GM18858 (cell line): Measurements from ENCODE around the gene RNF220.

Experiments
- ATAC-seq: cut with Tn5 transposase; IDR thresholded peaks from one replicate; pipeline ENCODE4 v1.9.1; 2021; ENCODE audit not compliant: unreplicated experiment

The RNF220 gene

DNA sequence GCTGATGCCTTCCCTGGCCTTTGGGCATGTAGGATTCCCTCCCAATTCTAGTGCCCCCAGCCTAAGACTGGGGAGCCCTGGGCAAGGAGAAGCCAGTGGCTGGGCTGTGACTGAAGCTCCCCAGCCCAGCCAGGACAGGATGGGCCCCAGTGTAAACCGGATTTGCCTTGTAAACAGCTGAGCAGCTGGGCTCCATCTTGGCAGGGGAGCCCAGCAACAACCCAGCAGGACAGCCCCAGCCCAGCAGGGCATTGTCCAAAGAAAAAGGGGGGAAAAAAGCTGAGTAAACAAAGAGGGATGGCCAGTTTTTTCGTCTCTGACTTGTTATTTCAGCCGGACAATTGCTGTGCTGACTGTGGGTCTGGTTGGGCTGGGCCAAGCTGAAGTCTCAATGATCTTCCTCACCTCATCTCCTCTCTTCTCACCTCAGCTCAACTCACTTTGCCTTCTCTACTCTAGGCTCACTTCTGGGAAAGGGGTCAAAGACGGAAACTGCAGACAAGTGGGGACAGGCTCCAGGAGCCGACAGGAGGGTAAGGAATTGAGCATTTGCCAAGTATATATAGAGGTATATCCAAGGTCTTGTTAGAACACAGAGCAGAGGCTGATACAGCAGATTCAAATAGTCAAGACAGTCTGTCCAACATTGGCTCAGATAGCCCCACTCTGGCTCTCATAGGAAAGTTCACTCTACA, 171.5 kb downstream of the RNF220 start:
- no peak for ATAC-seq

DNA sequence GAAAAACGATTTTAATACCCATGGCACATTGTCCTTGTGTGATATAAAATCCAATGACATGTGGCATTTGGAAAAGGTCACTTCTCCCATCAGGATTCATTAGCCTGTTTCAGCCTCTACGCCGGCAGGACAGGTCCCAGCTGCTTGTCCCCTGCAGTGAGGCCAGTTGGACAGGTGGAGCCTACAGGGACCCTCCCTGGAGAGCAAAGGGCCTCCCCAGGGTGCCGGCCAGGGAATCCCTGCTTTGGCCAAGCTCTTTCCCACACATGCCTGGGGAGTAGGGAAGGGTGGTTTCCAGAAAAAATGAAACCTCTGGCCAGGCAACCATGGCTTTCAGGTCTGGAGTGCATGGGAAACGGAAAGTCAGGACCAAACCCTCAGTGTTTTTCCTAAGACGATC, 176.2 kb downstream of the RNF220 start:
- no peak for ATAC-seq

DNA sequence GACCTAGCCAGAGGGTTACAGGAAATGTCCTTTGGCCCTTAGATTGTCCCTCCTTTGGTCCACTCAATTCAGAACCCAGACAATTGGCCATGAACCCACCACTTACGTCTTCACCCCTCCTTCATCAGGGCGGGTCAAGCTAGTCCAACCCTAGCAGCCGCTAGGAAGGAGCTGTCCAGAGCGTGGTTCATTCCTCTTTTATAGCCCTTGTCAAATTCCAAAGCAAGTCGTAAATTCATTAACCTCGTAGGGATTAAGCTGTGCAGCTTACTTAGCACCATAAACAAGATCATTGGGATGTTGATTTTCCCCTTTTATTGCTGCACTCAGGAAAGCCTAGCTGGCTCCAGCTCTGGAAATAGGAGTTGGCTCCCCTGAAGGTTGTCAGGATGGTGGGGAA, 179.1 kb downstream of the RNF220 start:
- ATAC-seq: no peak

DNA sequence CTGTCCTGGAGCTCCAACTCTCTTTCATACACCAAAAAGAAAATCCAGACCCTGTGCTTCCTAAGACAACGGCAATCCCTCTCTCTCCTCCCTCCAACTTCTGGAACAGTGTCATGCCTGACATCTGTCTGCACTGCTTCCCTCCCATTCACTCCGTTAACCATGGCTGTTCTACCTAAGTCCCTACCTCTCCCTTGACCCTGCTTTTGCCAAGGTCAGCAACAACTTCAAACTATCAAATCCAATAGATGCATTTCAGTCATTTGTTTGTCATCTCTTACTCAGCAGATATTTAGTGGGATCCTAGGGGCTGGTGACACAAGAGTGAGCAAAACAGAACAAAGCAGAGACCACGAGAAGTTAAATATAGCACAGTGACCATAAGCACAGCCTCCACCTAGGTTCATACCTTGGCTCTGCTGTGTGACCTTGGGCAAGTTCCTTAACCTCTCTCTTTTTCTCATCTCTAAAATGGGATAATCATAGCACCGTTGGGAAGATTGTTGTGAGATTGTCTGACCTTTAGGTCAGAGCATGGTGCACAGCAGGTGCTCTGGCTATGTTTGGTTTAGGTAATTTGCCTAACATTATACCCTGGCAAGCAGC, 180.4 kb downstream of the RNF220 start:
- ATAC-seq: no peak

DNA sequence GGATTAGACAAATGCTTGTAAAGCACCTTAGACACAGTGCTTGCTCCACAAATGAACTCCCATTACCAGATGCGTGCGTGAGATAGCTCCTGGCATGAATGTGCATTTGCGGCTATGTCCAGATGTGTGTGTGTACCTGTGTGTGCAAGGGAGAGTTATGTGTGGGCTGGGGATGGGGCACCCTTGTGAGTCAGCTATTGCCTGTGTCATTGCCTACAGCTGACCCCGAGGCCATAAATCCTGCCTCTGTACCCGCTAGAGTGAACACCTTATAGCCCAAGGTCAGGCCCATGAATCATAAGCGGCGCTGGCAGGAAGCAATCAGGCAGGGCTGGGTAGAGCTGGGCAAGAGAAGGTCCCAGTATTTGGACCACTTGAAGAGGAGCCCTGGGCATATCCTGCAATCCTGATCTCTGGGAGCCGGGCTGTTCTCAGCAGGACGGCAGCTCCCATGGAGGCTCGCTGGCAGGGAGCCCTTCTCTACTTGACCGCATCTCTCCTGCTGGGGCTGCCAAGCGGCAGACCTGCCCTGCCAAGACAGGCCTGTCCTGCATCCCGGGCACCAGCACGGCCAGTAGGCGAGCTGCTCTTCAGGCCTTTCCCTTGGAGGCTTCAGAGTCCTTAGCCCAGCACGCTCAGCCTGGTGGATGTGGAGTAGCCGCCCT, 182.9 kb downstream of the RNF220 start:
- no peak for ATAC-seq

DNA sequence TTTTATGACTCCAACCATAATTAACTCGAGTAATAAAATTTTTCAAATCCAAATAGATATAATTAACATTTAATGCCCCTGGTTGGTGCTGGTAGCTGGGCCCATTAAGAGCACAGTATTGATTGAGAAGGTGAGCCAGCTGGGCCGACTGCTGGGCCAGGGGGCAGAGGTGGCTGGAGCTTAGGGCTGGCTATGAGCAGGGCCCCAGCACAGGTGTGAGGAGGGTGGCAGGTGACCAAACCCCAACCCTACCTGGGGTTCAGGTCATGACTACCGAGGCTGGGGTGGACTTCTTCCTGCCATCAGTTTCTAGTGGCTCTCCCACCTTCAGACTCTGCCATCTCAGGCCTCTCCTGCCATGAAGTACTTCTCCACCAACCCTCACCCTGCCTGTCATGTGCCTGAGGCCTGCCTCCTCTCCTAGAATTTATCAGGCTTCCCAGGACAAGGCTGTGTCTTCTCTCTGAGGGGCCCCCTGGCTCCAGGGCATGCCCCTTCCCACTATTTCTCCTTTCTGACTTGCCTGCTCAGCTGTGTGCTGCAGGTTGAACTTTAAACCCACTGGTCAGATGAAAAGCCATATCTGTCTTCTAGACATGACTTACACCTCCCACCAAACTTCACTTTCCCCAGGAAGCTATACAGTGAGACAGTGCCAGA, 183.6 kb downstream of the RNF220 start:
- no peak for ATAC-seq

DNA sequence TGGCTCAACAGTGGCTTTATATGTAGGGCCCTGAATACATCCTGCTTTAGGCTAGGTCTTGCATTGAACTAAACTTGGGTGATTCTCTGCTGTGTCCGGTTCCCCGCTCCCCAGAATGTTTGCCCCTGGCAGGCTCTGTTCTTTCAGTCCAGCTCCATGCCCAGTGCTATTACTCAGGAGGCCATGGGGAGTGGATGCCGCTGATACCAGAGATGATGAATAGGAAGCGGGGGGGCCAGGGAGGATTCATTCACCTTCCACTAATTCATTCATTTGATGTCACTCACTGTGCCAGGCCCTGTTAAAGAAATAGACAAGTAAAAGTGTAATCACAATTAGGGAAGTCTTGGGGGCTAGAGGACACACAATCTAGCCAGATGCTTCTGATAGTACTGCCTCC, 185.4 kb downstream of the RNF220 start:
- no peak for ATAC-seq

DNA sequence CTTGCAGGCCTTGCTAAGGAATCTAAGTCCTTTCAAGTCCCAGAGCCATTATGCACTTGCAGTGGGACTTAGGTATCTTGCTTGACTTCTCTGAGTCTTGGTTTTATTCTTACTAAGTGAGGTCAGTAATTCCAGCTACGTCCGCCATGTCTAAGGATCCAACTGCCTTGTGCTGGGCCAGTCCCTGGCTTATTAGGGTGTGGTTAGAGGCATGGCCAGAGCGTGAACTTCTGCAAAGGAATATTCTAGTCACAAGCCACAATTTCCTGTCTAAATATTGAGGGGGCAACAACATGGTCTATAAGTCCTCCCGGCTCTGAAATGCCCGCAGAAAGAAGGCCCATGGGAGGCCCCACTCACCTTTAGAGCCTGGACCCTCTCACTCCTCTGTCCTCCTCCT, 186.3 kb downstream of the RNF220 start:
- no peak for ATAC-seq

DNA sequence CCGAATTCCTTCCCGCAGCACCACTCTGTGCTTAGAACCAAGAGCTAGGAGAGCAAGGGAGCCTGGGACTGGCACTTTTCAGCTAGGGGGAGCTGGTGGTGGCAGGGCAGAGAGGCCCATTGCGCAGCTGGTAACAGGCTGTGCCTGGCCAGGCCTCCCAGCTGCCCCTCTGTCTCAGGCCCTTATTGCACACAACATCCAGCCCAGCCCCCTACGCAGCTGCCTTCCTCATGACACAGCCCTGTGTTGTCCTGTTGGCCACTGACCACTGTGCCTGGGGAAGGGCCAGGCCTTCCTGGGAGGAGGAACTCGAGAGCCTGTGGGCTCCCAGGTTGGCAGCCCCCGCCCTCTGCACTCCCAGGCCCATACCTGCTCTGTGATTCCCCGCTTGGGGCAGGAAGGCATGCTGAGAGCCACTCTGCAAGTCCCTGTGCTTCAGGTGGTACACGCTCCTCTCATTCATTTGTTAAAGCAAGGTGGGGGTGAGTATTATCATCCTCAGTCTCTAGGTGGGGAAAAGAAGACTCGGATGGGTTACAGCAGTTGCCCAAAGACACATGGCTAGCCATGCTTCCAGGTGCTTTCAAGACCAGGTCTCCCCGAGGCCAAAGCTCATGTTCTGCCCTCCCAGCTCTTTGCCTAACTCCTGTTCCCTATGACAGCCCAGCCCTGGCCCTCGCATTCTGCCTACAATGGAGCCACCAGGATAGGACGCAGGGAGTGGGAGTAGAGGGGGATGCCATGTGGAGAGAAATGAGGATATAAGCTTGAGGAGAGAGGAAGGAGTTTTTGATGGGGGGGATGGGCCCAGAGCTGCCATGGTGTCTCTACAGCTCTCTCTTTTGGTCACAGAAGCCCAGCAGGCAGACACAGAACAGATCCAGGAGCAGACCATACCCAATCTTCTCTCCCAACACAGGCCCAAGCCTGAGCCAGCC, 187.4 kb downstream of the RNF220 start:
- ATAC-seq: no peak

DNA sequence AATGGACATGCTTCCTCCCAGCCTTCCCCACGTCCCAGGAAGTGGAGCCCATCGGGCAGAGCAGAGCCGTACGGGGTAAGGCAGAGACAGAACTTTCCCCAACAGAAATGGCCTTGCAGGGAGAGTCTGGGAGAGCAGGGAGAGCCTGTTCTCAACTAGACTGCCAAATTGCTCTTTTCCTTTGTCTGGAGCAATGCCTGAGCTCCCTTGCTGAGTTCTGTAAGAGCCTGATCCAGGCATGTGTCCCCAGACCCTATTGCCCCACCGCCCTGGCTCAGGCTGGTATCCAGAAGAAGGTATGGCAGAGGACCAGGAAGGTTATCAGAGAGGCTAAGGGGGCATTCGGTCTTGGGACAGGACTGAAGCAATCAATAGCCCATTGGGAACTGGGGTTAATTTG, 189.3 kb downstream of the RNF220 start:
- no peak for ATAC-seq

DNA sequence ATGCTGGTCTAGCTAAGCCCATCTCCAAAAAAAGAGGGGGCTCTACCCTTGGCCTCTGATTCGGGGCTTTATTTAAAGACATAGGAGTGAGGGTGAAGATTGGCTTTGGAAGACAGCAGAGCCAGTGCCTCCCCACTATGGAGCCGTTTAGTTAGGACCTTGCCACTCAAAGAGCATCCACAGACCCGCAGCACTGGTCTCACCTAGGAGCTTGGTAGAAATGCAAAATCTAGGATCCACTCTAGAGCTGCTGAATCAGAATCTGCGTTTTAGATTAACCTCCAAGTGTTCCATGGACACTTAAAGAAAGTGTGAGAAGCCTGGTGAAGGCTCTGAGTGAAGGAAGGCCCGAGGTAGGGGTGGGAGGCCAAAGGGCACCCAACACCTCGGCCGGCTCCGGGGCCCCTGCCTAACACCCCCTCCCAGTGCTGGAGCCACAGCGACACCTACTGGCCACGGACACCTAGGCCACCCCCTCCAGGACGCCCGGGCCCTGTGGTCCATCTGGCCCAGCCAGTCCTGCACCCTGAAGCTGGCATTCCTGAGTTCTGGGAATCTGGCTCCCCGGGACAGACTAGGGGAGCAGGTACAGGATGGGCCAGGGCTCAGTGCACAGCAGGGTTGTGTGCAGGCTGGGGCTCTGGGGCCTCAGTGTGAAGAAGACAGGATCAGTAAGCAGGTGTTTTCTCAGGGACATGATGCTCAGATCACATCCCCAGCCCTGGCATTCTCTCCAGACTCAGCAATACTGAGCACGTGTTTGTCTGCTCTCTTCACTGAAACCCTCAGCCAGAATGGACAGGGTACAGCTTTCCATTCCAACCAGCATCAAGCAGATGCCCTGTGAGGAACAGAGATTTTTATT, 190.0 kb downstream of the RNF220 start:
- ATAC-seq: no peak

DNA sequence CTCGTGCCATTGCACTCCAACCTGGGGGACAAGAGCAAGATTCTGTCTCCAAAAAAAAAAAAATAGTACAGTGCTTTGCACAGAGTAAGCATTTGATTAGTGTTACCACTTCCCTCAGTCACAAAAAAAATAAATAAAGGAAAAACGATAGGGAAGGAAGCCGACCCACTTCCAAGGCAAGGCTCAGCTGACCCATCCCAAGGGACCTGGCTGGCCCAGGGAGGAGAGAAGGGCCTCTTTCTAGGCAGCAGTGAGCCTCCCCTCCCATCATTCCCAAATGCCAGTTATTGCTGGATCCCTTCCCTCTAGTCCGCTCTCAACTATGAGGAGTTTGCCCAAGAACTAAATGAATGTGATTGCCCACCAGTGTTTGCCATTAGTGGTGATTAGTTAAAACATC, 191.5 kb downstream of the RNF220 start:
- ATAC-seq: no peak

DNA sequence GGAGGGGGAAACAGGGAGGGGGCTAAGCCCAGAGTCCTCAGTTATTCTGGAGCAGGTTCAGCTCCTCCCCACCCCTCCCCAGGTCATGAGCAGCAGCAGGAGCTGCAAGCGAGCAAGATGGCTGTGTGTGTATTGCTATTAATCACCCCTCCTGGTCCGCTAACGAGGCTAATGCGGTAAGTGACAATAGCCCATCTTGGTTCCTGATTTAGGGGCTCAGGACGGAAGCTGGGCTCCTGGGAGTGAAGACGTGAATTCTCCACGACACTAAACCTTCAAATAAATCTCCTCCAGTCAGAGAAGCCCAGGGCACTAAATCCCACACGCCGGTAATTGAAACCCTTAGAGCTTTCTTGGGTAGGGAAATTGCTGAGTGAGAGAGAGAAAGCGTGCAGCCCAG, 193.1 kb downstream of the RNF220 start:
- no peak for ATAC-seq

DNA sequence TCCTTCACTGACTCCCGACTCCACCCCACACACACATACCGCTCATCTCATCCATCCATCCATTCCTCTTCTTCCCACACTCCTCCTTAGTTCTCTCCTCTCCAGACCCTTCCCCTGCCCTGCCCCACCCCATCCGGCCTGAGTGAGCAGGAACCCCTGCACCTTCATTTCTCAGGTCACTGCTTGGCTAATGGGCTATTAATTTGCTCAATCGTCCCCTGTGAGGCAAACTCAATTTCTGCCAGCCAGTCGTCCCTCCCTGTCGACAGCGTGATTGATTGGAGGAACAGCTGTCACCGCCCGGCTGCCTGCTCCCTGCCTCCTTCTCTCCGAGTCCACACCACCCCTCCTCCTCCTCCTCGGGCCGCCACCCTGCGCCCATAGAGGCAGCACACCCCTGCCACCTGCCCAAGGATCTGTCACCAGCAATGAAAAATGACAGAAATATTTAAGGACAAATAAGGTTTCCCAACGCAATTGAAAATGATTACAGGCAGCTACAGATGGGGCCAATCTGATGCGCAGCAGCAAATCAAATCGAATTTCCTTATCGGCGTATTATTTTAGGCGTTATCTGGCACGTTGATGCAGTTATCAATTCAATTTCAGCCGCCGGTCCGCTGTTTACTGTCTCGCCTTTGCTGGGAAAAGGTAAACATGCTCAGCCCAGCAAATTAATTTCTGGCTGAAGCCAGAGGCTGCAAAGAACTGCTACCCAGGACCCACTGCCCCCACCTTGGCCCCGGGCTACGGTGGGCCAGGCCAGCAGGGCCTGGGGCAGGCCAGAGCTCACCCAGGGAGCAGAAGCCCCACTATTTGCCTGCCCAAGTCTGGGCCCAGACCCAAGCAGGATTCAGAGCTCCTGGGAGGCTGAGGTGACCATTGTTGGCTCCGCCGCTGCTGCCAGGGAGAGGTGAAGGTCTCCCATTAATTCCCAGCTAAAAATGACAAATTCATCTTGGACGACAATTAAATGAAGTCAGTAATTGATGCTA, 197.9 kb downstream of the RNF220 start:
- ATAC-seq: no peak

DNA sequence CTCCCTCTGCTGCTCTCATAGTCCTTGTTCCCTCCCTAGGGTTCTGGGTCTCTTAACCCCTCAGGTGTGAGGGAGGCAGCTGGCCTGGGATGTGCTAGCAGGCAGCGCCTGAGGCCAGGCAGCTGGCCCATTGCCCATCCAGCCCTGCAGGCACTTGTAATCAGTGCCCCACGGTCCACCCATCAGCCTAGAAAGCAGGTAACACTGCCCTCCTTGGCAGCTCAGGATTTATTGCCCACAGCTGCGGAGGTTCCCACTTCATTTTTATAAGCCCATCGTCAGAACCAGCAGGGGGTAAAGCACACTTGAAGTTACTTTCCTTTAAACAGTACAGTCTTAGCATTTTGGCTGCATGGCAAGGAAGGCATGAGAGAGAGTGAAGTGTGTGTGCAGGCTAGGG, 198.7 kb downstream of the RNF220 start:
- no peak for ATAC-seq

DNA sequence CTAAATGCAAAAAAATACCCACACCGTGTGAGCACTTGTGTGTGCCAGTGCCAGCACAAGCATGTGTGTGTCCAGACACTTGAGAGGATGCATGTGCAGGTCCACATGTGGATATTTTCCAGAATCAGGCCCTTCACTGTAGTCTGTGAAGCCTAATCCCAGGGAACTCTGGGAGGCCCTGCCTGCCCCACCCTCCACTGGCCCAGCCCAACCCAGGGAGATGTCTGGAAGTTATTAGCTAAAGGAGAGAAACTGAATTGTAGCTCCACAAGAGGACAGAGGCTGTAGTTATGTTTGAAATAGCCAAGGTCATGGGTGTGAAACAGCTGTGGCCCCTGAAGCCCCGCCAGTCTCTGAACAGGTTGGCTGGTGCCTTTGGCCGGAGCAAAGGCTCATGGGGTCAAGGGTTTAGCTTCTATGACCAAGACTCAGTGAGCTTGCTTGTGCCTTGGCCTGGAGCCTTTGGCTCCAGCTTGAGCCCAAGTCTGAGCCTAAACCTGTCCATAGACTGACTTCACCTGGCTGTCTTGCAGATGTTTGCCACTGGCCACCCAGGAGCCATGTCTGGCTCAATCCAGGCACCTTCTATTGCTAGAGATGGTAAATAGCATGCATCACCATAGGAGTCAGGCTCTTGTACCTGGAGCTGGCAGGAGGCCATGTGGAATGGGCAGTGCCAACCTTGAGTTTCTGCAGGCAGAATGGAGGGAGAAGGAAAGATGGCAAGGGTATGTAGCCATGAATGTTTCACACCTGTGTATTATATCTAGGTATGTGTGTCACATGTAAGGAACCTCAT, 199.3 kb downstream of the RNF220 start:
- ATAC-seq: no peak

DNA sequence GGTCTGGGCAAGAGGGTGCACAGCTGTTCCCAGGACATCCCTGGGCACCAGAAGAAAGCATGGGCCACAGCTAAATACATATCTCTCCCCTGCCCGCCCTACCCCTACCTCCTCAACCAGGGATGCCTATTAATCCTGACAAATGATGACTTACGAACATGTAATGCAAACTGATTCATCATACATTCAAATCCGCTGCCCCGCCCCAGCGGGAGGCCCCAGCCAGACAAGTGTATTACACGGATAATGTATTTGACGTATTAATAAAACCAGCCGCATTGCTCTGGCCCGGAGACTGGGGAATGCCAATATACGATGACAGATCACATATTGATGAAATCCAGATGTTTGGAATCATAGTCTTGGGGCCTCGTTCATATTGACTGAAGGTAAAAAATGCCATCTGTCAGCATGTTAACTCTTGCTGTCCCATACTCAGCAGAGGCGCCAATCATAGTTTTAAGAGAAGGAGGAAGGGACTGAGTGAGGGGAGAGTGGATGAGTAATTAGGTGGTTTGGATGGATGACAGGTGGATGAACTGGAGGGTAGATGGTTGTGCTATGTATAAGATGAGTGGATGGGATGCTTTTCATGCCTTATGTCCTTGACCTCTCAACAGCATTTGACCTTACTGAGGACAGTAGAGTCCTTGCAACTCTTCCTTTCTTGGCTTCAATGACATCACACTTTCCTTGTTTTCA, 201.0 kb downstream of the RNF220 start:
- no peak for ATAC-seq
